ENCODE results near the gene RSU1. TPM values are rescaled to one million over a fixed set of nuclear protein-coding genes. Genes with fewer than 3 reads are reported as not detected.

RSU1 gene
- total RNA-seq, 1 donor from 2014 or later = 33.7 TPM

DNA sequence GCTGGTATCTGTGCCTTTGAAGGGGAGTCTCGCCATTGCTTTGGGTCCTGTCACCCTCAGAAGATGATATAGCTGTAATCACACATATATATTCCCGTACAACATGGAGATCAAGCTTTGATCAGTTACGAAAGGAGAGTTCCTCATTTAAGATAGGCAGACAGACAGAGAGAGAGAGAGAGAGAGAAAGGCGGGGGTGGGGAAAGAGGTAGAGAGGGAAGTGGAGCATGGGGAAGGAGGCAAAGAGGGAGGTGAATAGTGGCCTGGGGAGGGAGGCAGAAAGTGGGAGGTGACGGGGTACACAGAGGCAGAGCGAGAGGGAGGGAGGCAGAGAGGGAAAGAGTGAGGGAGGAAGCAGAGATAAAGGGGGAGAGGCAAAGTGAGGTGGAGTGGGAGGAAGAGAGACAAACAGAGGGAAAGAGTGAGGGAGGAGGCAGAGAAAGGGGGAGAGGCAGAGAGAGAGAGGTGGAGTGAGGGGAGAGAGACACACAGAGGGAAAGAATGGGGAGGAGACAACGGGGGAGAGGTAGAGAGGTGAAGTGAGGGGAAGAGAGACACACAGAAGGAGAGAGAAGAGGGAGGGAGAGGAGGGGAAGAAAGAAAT, 250.9 kb downstream of the RSU1 start:
- Mint-ChIP-seq H3K9me3 (peaks cover 3% of the 10 kb centered on the region), H3K4me3 (no peak overlapping the region), H3K36me3 (ENCODE audit: low read depth) (no peaks in the 10 kb centered on the region), H3K4me1 (no peaks in the 10 kb centered on the region), H3K27ac (ENCODE audit: unreplicated experiment) (no peak overlapping the region), H3K27me3 (ENCODE audit: low read depth) (peaks cover 21% of the 10 kb centered on the region)
- DNase-seq (ENCODE audit: low read depth, low spot score) = no peak
- TF ChIP-seq, protein P1, sequence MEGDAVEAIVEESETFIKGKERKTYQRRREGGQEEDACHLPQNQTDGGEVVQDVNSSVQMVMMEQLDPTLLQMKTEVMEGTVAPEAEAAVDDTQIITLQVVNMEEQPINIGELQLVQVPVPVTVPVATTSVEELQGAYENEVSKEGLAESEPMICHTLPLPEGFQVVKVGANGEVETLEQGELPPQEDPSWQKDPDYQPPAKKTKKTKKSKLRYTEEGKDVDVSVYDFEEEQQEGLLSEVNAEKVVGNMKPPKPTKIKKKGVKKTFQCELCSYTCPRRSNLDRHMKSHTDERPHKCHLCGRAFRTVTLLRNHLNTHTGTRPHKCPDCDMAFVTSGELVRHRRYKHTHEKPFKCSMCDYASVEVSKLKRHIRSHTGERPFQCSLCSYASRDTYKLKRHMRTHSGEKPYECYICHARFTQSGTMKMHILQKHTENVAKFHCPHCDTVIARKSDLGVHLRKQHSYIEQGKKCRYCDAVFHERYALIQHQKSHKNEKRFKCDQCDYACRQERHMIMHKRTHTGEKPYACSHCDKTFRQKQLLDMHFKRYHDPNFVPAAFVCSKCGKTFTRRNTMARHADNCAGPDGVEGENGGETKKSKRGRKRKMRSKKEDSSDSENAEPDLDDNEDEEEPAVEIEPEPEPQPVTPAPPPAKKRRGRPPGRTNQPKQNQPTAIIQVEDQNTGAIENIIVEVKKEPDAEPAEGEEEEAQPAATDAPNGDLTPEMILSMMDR (conservative IDR thresholded peaks at IDR 0.05) = no peak

DNA sequence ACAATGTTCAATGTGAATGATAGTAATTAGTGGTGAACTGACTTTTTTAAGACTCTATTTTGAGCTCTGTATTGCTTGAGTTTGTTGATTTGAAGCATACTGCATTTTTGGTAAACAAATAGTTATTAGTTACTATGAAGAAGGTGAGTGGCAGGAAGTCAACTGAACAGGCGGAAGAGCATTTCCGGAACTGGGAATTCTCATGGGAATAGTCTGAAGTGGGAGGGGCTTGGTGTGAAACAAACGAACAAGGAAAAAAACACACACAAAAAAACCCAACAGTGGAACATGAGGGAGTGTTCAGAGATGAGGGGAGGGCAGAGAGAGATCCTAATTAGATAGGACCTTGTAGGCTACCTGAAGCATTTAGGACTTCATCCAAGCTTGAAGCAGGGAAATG, 251.6 kb downstream of the RSU1 start:
- Mint-ChIP-seq H3K27me3 (ENCODE audit: low read depth) (peaks cover 16% of the 10 kb centered on the region), H3K9me3 (peaks cover 3% of the 10 kb centered on the region), H3K27ac (ENCODE audit: unreplicated experiment) (no peak overlapping the region), H3K36me3 (ENCODE audit: low read depth) (no peaks in the 10 kb centered on the region), H3K4me1 (no peaks in the 10 kb centered on the region), H3K4me3 (no peak overlapping the region)
- TF ChIP-seq, protein P1 (conservative IDR thresholded peaks at IDR 0.05) = no peak
- no peak for DNase-seq (ENCODE audit: low read depth, low spot score)

DNA sequence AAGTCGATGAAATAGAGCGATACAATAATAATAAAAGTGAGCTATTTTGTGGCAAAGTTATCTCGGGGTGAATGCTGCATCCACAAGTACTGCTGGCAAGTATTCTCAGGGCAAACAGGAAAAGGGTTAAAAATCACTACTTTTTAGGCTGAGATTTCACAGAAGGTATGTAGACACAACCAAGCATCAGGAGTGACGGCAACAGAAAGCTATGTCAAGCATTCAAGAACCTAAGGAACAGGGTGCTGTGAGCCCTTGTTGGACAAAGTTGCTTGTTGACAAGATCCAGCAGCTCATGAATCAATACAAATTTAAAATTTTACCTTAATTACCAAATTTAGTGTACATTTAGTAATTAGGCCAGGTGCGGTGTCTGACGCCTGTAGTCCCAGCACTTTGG, 254.3 kb downstream of the RSU1 start:
- TF ChIP-seq, protein P1 (conservative IDR thresholded peaks at IDR 0.05) = no peak
- Mint-ChIP-seq H3K27me3 (ENCODE audit: low read depth) (peaks cover 24% of the 10 kb centered on the region), H3K4me1 (no peaks in the 10 kb centered on the region), H3K27ac (ENCODE audit: unreplicated experiment) (no peak overlapping the region), H3K4me3 (no peak overlapping the region), H3K36me3 (ENCODE audit: low read depth) (no peaks in the 10 kb centered on the region), H3K9me3 (peaks cover 3% of the 10 kb centered on the region)
- DNase-seq (ENCODE audit: low read depth, low spot score) = no peak

DNA sequence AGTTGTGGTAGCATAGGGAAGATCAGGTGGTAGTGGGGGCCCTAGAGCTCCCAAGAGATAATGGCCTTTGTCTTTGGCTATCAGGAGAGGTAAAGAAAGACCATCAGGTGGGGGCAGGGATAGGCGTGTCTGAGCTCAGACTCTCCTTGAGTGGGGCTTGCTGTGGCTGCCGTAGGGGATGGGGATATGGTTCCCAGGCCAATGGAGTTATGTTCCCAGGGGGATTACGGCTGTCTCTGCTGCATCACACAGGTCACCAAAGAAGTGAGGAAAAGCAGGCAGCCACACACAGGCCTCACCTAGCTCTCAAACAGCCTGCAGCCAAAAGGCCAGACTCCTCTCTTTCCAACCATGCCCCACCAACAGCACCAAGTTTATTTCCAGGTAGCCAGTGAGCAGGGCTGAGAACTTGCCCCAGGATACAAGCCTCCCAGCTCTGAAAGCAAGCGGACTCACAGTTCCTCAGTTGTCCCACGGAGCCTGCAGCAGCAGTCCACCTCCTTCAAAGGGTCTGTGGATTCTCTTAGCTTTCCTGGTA, 257.9 kb downstream of the RSU1 start:
- TF ChIP-seq, protein P1 (conservative IDR thresholded peaks at IDR 0.05) = no peak
- H3K4me1 Mint-ChIP-seq = no peaks in the 10 kb centered on the region
- no peak overlapping the region for H3K27ac Mint-ChIP-seq (ENCODE audit: unreplicated experiment)
- H3K36me3 Mint-ChIP-seq (ENCODE audit: low read depth) = no peaks in the 10 kb centered on the region
- H3K4me3 Mint-ChIP-seq = no peak overlapping the region
- H3K9me3 Mint-ChIP-seq = peaks cover 3% of the 10 kb centered on the region
- H3K27me3 Mint-ChIP-seq (ENCODE audit: low read depth) = peaks cover 48% of the 10 kb centered on the region
- DNase-seq (ENCODE audit: low read depth, low spot score) = no peak

DNA sequence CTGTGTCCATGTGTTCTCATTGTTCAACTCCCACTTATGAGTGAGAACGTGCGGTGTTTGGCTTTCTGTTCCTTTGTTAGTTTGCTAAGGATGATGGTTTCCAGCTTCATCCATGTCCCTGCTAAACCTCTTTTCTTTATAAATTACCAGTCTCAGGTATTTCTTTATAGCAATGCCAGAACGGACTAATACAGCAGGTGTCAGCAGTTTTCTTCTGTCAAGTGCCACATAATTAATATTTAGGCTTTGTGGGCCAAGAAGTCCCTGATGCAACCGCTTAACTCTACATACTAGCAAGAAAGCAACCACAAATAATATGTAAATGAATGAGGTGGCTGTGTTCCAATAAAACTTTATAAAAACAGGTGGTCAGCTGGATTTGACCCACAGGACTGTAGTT, 269.3 kb downstream of the RSU1 start:
- H3K4me1 Mint-ChIP-seq = no peaks in the 10 kb centered on the region
- H3K27ac Mint-ChIP-seq (ENCODE audit: unreplicated experiment) = no peak overlapping the region
- H3K27me3 Mint-ChIP-seq (ENCODE audit: low read depth) = peaks cover 46% of the 10 kb centered on the region
- H3K4me3 Mint-ChIP-seq = no peak overlapping the region
- no peaks in the 10 kb centered on the region for H3K36me3 Mint-ChIP-seq (ENCODE audit: low read depth)
- no peaks in the 10 kb centered on the region for H3K9me3 Mint-ChIP-seq
- TF ChIP-seq, protein P1 (conservative IDR thresholded peaks at IDR 0.05) = no peak
- no peak for DNase-seq (ENCODE audit: low read depth, low spot score)
